Astrocyte (in vitro differentiated cells and primary cell): ENCODE measurements around the gene GRK5. TPM values are rescaled to one million over a fixed set of nuclear protein-coding genes. Genes with fewer than 3 reads are reported as not detected.
A peak's percentile ranks its signal among the peaks of the same experiment; 100 is the strongest.

Experiments
- DNase-seq: peaks from one replicate; pipeline ENCODE4 v3.0.0-alpha.2; 2010; ENCODE audit warnings: low read depth
- FAIRE-seq: peaks from 2 replicates; lab custom pipeline; 2011; peaks lifted over from hg19 to GRCh38; lab: Jason Lieb, UNC
- H2AFZ ChIP-seq: 2 replicates; pipeline ENCODE4 v1.6.0; 2012; ENCODE audit warnings: low read depth, low read length, inconsistent platforms
- H3K27ac ChIP-seq: 2 replicates; pipeline ENCODE4 v1.5.1; 2011; ENCODE audit warnings: low read depth, low read length, inconsistent platforms
- H3K27me3 ChIP-seq: 2 replicates; pipeline ENCODE4 v1.6.0; 2011; ENCODE audit warnings: low read length, inconsistent platforms; ENCODE audit not compliant: insufficient read depth
- H3K36me3 ChIP-seq: 2 replicates; pipeline ENCODE4 v1.5.1; 2011; ENCODE audit warnings: low read length, inconsistent platforms; ENCODE audit not compliant: insufficient read depth
- H3K4me1 ChIP-seq: 2 replicates; pipeline ENCODE4 v1.5.1; 2011; ENCODE audit warnings: low read length, inconsistent platforms; ENCODE audit not compliant: insufficient read depth
- H3K4me2 ChIP-seq: 2 replicates; pipeline ENCODE4 v1.6.0; 2012; ENCODE audit warnings: low read length, inconsistent platforms
- H3K4me3 ChIP-seq: 2 replicates; pipeline ENCODE4 v1.5.1; 2011; ENCODE audit warnings: low read depth, mild to moderate bottlenecking, low read length, inconsistent platforms; ENCODE audit not compliant: insufficient read depth
- H3K79me2 ChIP-seq: 2 replicates; pipeline ENCODE4 v1.6.0; 2012; ENCODE audit warnings: mild to moderate bottlenecking, low read length, inconsistent platforms; ENCODE audit not compliant: insufficient read depth
- H3K9ac ChIP-seq: 2 replicates; pipeline ENCODE4 v1.6.0; 2012; ENCODE audit warnings: mild to moderate bottlenecking, low read length, inconsistent platforms
- H3K9me3 ChIP-seq: 2 replicates; pipeline ENCODE4 v1.5.1; 2012; ENCODE audit warnings: low read depth, mild to moderate bottlenecking, low read length, inconsistent platforms; ENCODE audit not compliant: insufficient read depth
- H4K20me1 ChIP-seq: 2 replicates; pipeline ENCODE4 v1.6.0; 2012; ENCODE audit warnings: low read length, inconsistent platforms; ENCODE audit not compliant: insufficient read depth
- H3K27ac Mint-ChIP-seq: one replicate; pipeline ENCODE4 v1.8.0; 2021; ENCODE audit warnings: mild to moderate bottlenecking, mixed read lengths; ENCODE audit not compliant: unreplicated experiment
- H3K27me3 Mint-ChIP-seq: one replicate; pipeline ENCODE4 v1.8.0; 2021; ENCODE audit warnings: low read depth, mixed read lengths; ENCODE audit not compliant: unreplicated experiment
- H3K36me3 Mint-ChIP-seq: one replicate; pipeline ENCODE4 v1.8.0; 2021; ENCODE audit warnings: low read depth, mixed read lengths; ENCODE audit not compliant: unreplicated experiment
- H3K4me1 Mint-ChIP-seq: one replicate; pipeline ENCODE4 v1.8.0; 2021; ENCODE audit warnings: low read depth, mixed read lengths; ENCODE audit not compliant: unreplicated experiment
- H3K4me3 Mint-ChIP-seq: one replicate; pipeline ENCODE4 v1.8.0; 2021; ENCODE audit warnings: mild to moderate bottlenecking, moderate library complexity, mixed read lengths; ENCODE audit not compliant: unreplicated experiment
- H3K9me3 Mint-ChIP-seq: one replicate; pipeline ENCODE4 v1.8.0; 2021; ENCODE audit warnings: mild to moderate bottlenecking, mixed read lengths; ENCODE audit not compliant: unreplicated experiment
- CTCF ChIP-seq: IDR thresholded peaks from 2 replicates; pipeline ENCODE4 v1.5.1; 2011; ENCODE audit warnings: low read depth, mild to moderate bottlenecking, inconsistent platforms, low read length, moderate library complexity; ENCODE audit not compliant: insufficient read depth
- EZH2 ChIP-seq: IDR thresholded peaks from 2 replicates; pipeline ENCODE4 v1.6.1; 2012; ENCODE audit warnings: mild to moderate bottlenecking, low read length, inconsistent platforms; ENCODE audit not compliant: insufficient read depth
- total RNA-seq: library from RNA; stranded (reverse); gene quantifications from 2 replicates; pipeline ENCODE4 v1.2.1, GENCODE V29; 2021

Gene GRK5
- total RNA-seq, 1 donor from 2014 or later = 8.5 TPM

- peaks cover 47% of the 10 kb centered on the region for H3K4me1 ChIP-seq
- TF ChIP-seq EZH2 (no peak), CTCF (no peak)
Observed at GRCh38 chr10:119316002-119316358, 108.6 kb downstream of the GRK5 start.

GRCh38 chr10:119316729-119317097 is 109.3 kb downstream of the GRK5 start:
- H3K9me3 Mint-ChIP-seq = no peaks in the 10 kb centered on the region
- H3K27me3 ChIP-seq = no peaks in the 10 kb centered on the region
- peak overlapping the region; percentile 83 for H3K9ac ChIP-seq
- peak overlapping the region; percentile 77 for H3K4me2 ChIP-seq
- peaks cover 2% of the 10 kb centered on the region for H3K36me3 Mint-ChIP-seq
- peaks cover 47% of the 10 kb centered on the region for H3K4me1 ChIP-seq
- peak; percentile 86 for DNase-seq
- H3K4me1 Mint-ChIP-seq = peaks cover 45% of the 10 kb centered on the region
- H3K27ac Mint-ChIP-seq = peak overlapping the region; percentile 91
- H3K79me2 ChIP-seq = peaks cover 23% of the 10 kb centered on the region
- FAIRE-seq = no peak
- no peak overlapping the region for H2AFZ ChIP-seq
- peaks cover 12% of the 10 kb centered on the region for H4K20me1 ChIP-seq
- H3K27ac ChIP-seq = peak overlapping the region; percentile 99
- H3K4me3 Mint-ChIP-seq = peak overlapping the region; percentile 23
- no peaks in the 10 kb centered on the region for H3K27me3 Mint-ChIP-seq
- H3K4me3 ChIP-seq = no peak overlapping the region
- H3K9me3 ChIP-seq = no peaks in the 10 kb centered on the region
- no peaks in the 10 kb centered on the region for H3K36me3 ChIP-seq
- TF ChIP-seq EZH2 = no peak
- no peak for TF ChIP-seq CTCF

More at GRCh38 chr10:119316002-119316358, 108.6 kb downstream of the GRK5 start:
- H3K4me2 ChIP-seq = peak overlapping the region; percentile 77
- peaks cover 2% of the 10 kb centered on the region for H3K36me3 Mint-ChIP-seq
- H3K4me3 Mint-ChIP-seq = no peak overlapping the region
- no peak overlapping the region for H2AFZ ChIP-seq
- no peak overlapping the region for H3K4me3 ChIP-seq
- H3K36me3 ChIP-seq = no peaks in the 10 kb centered on the region
- H3K27ac ChIP-seq = peak overlapping the region; percentile 99
- peaks cover 8% of the 10 kb centered on the region for H4K20me1 ChIP-seq
- H3K9me3 ChIP-seq = no peaks in the 10 kb centered on the region
- peak overlapping the region; percentile 96 for H3K27ac Mint-ChIP-seq
- H3K4me1 Mint-ChIP-seq = peaks cover 49% of the 10 kb centered on the region
- H3K9ac ChIP-seq = peak overlapping the region; percentile 83
- H3K79me2 ChIP-seq = peaks cover 23% of the 10 kb centered on the region
- no peaks in the 10 kb centered on the region for H3K27me3 Mint-ChIP-seq
- DNase-seq (no peak), FAIRE-seq (no peak)
- no peaks in the 10 kb centered on the region for H3K27me3 ChIP-seq
- H3K9me3 Mint-ChIP-seq = no peaks in the 10 kb centered on the region

DNA sequence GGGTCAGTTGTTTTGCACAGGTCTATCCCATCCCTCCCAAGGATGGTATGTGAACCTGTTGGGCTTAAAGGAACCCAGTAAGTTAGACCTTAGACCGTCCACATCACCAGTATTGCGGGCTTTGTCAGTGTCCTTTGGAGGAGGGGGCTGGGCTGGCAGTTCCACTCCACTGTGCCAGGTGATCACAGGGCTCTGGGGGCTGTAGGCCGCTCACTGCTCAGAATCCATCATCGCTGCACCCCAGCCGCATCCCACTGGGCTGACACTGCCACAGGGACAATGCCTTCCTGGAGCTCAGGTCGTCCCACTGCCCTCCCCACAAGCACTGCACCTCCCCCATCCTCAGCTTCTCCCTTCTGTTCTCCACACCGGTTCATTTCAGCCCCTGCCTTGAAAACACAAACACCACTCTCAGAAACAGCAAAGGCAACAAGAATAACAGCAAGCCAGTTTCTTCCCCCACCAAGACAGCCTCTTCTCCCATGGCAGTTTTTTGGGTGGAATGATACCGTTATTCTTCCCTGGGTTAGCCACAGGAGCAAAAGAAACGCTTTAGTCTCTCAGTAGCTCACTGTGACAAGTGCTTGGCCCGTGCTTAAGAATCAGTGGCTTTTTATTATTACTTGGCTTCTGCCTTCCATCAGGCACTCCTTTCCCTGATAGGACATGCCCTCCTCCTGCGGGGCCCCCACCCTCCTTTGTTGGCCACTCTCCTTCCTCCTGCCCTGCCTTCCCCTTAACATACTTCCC is 111.2 kb downstream of the GRK5 start:
- H3K9ac ChIP-seq = peak overlapping the region; percentile 83
- no peak overlapping the region for H3K27ac ChIP-seq
- TF ChIP-seq CTCF (no peak), EZH2 (no peak)
- H3K4me1 ChIP-seq = peaks cover 47% of the 10 kb centered on the region
- Mint-ChIP-seq H3K9me3 (no peaks in the 10 kb centered on the region), H3K4me1 (peaks cover 47% of the 10 kb centered on the region), H3K27ac (no peak overlapping the region), H3K36me3 (peaks cover 2% of the 10 kb centered on the region), H3K4me3 (no peak overlapping the region), H3K27me3 (peaks cover 1% of the 10 kb centered on the region)
- no peaks in the 10 kb centered on the region for H3K9me3 ChIP-seq
- peak overlapping the region; percentile 77 for H3K4me2 ChIP-seq
- no peaks in the 10 kb centered on the region for H3K36me3 ChIP-seq
- peaks cover 11% of the 10 kb centered on the region for H3K79me2 ChIP-seq
- no peak for DNase-seq
- peaks cover 18% of the 10 kb centered on the region for H4K20me1 ChIP-seq
- FAIRE-seq = no peak
- no peak overlapping the region for H3K4me3 ChIP-seq
- no peaks in the 10 kb centered on the region for H3K27me3 ChIP-seq
- no peak overlapping the region for H2AFZ ChIP-seq
